ENCODE measurements around the gene DNAI1. TPM values are rescaled to one million over a fixed set of nuclear protein-coding genes. Genes with fewer than 3 reads are reported as not detected.

DNAI1 gene
- total RNA-seq (ENCODE audit: low replicate concordance) = 1.1 TPM in 1 of 2 replicates, not detected in the other

GRCh38 chr9:34458013-34458958 lies at the start of gene DNAI1, which contains the start of gene FAM219A:
Gene DNAI1 (plus strand): TSS chr9:34458805. CDS start chr9:34459006, 201 bp downstream.
Gene FAM219A (minus strand): TSS chr9:34458570. CDS start chr9:34458263, 307 bp downstream.
- H3K4me3 ChIP-seq (ENCODE audit: low read depth, low read length) = peak within 1 kb of the TSS; percentile 94
- TF ChIP-seq, protein P1, sequence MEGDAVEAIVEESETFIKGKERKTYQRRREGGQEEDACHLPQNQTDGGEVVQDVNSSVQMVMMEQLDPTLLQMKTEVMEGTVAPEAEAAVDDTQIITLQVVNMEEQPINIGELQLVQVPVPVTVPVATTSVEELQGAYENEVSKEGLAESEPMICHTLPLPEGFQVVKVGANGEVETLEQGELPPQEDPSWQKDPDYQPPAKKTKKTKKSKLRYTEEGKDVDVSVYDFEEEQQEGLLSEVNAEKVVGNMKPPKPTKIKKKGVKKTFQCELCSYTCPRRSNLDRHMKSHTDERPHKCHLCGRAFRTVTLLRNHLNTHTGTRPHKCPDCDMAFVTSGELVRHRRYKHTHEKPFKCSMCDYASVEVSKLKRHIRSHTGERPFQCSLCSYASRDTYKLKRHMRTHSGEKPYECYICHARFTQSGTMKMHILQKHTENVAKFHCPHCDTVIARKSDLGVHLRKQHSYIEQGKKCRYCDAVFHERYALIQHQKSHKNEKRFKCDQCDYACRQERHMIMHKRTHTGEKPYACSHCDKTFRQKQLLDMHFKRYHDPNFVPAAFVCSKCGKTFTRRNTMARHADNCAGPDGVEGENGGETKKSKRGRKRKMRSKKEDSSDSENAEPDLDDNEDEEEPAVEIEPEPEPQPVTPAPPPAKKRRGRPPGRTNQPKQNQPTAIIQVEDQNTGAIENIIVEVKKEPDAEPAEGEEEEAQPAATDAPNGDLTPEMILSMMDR (IDR thresholded peaks at IDR 0.05; ENCODE audit: insufficient read depth, low read length) = no peak
- peak; percentile 96 for DNase-seq (ENCODE audit: low read depth)

DNA sequence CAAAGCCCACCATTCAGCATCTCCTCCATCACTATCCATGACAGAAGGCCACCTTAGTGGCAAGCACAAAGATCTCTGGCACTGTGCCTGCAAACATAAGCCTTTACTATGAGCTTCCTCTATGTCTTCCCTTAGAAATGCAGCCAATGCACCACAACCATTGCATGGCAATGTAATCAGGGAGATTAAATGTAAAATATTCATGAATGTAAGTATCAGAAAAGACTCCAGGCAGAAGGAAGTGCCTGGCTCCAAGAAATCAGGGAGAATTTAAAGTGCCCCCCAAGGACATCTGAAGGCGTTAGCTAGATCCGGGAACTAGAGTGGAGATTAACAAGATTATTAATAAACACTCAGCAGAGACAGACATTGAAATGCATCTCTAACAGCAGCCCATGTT lies 49.5 kb upstream of the DNAI1 start:
- TF ChIP-seq, protein P1 (IDR thresholded peaks at IDR 0.05; ENCODE audit: insufficient read depth, low read length) = no peak
- no peak for DNase-seq (ENCODE audit: low read depth)
- H3K4me3 ChIP-seq (ENCODE audit: low read depth, low read length) = no peak overlapping the region

- H3K4me3 ChIP-seq (ENCODE audit: low read depth, low read length) = no peak overlapping the region
- DNase-seq (ENCODE audit: low read depth) = no peak
- TF ChIP-seq, protein P1 (IDR thresholded peaks at IDR 0.05; ENCODE audit: insufficient read depth, low read length) = no peak
Observed at GRCh38 chr9:34412336-34412735, 46.3 kb upstream of the DNAI1 start.

GRCh38 chr9:34413231-34413852 lies 45.3 kb upstream of the DNAI1 start:
- TF ChIP-seq, protein P1 (IDR thresholded peaks at IDR 0.05; ENCODE audit: insufficient read depth, low read length) = no peak

DNA sequence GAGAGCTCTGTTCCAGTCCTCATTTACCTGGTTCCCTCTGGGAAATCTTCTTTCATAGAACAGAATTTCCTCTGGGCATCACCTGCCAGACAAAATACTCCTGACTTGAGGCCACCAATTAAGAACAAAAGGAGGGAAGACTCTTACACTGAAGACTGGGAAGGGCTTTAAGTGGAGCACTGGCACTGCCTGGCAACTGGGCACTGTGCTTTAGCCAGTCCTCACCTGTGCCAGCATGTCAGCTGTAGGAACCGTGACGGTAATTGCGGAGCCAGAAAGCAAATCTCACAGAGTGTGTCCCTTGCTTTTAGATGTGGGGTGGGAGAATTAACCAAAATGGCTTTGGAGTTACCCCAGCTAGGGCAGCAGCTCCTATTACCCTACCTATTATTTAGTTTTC lies 40.9 kb upstream of the DNAI1 start:
- TF ChIP-seq, protein P1 (IDR thresholded peaks at IDR 0.05; ENCODE audit: insufficient read depth, low read length) = no peak
- no peak for DNase-seq (ENCODE audit: low read depth)

More at GRCh38 chr9:34413231-34413852, 45.3 kb upstream of the DNAI1 start:
- H3K4me3 ChIP-seq (ENCODE audit: low read depth, low read length) = no peak overlapping the region
- peak; percentile 60 for DNase-seq (ENCODE audit: low read depth)

DNA sequence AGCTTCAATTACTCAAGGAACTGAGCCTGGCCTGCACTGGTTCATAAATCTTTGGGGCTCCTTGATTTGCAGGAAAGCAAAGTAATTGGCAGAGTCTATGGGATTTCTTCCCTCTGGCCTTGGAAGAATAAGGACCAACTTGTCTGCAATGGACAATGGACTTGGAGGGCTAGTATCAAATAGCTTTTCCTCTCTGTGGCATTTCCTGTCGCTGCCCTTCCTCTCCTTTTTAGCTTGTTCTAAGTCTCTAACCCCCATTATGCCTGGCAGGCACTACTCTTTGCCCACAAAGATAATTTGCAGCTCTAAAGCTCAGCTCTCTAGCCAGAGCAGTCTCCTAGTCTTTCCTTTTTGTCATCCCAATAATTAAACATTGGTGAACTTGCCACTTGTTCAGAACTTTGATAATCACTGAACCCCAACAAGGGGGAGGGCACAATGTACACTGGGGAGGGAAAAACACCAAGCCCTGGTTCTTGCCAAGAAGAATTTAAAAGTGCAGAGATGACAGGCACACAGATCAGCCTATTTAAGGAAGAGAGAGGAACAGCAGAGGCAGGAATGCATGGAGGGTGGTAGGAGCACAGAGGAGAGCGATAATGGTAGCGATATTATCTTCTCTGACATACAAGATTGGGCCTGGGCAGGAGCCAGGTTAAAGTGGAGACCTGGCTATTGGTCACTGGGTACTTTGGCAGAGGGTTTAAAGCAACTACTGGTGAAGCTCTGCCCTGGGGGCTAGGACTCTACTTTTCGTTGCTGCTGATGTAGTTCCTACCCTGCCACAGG lies 38.7 kb upstream of the DNAI1 start:
- no peak overlapping the region for H3K4me3 ChIP-seq (ENCODE audit: low read depth, low read length)
- TF ChIP-seq, protein P1 (IDR thresholded peaks at IDR 0.05; ENCODE audit: insufficient read depth, low read length) = no peak
- DNase-seq (ENCODE audit: low read depth) = no peak

More for the DNA sequence above, 40.9 kb upstream of the DNAI1 start:
- H3K4me3 ChIP-seq (ENCODE audit: low read depth, low read length) = no peak overlapping the region

Measured in fibroblast of the aortic adventitia (primary cell).